Germinal center (tissue), 1 donor: Measurements from ENCODE around the gene BRD1.

ENCODE experiments used
- DNase-seq: peaks from one replicate; pipeline ENCODE4 v3.0.0; 2012; ENCODE audit warnings: mixed read lengths, low spot score

The BRD1 gene

GRCh38 chr22:49727191-49727880 is 100.3 kb downstream of the BRD1 start:
- DNase-seq, result no peak

DNA sequence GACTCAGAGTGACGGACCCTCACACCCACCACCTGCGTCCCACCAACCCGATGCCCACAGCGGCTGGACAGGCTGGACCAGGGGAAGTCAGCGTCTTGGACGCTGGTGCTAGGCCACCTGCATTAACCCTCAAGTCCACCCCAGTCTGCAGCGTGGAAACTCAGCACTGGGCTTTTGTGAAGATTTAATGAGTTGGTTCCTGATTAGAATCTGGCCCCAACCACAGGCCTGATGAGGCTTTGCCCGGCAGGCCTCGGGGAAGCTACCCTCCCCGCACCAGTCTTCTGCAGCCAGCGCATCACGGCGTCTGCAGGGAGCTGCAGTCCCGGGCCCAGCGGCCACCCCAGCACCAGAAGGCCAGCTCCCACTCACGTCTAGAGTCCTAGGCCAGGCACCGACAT is 101.0 kb downstream of the BRD1 start:
- DNase-seq, result no peak

GRCh38 chr22:49726022-49726681 is 101.5 kb downstream of the BRD1 start:
- no peak for DNase-seq

- no peak for DNase-seq
Measured at GRCh38 chr22:49725516-49725915, 102.2 kb downstream of the BRD1 start.

DNA sequence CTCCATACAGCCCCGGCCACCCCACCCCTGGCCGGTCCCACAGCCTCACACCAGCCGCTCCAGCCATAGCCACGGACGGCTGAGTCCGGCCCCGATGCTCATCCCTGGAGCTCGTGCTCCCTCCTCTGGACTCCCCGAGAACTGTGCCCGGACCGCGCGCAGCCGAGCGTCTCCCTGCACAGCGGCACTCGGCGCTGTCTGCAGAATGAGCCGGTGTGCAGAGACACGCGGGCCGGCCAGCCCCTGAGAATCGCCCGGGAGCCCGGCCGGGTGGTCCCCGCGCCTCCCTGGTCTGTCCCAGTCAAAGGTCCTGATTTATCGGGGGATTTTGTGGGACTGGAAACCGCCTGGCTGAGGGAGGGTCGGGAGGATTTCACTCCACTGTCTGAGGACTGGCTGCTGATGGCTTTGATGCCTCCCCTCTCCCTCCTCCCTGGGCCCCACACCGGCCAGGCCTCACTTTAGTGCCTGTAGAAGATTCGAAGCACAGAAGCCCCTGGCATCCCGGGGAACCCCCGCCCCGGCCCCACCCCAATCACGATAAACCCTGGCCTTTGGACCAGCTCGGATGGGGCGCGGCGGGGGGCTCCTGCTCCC is 102.7 kb downstream of the BRD1 start:
- DNase-seq, result peak; percentile 82

GRCh38 chr22:49724030-49724892 is 103.4 kb downstream of the BRD1 start:
- DNase-seq, result peak; percentile 41

- DNase-seq, result no peak
Measured at GRCh38 chr22:49723478-49724029, 104.1 kb downstream of the BRD1 start.
